ENCODE measurements around the gene OR2S2.

Gene OR2S2

DNA sequence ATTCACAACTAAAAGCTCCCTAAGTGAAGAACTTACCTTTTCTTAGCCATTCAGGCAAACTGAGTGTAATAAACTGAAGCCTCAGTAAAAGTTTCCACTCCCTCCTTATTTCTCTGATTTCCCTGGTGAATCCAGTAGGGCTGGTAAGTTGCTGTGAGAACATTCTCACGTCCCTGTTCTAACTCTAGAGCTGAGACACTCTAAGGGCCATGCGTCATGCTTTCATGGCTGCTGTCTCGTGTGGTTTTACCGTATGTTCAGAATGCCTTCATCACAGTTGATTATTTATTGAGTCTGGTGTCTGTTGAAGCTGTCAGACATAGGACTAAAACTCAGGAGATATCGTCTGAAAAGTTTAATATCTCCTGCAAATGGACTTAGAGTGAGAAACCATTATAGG is 1.3 kb downstream of the OR2S2 start:
- FAIRE-seq (no peak), DNase-seq (ENCODE audit: insufficient read length) (no peak)
- TF ChIP-seq TAF1 (IDR thresholded peaks at IDR 0.05; ENCODE audit: borderline replicate concordance, low read depth, low read length) (no peak), POLR2A (IDR thresholded peaks at IDR 0.05; ENCODE audit: low read depth, low read length) (no peak), POLR2AphosphoS5 (IDR thresholded peaks at IDR 0.05; ENCODE audit: low read depth, low read length) (no peak)

DNA sequence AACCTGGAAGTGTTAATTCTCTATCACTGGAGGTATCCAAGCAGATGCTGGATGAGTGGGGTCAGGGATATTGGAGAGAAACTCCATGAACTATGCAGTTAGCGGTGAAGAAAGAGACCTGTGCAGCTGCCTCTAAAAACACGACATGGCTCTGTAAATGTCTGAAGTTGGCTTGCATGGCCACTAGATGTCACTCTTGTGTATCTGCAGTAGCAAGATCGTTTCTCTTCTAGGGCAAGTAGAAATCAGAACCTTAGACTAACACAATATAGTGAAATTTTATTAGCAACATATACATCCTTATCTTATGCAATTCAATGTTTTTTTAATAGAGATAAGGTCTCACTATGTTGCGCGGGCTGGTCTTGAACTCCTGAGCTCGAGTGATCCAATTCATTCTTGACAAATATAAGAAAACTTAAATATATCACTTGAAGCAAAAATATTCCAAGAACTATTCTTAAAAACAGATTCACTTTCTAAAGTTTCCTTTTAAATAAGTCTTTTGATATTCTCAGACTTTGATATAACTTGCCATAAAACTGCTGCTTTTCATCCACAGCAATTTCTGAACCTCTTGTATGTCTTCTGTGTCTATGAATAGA is 2.9 kb downstream of the OR2S2 start:
- FAIRE-seq (peak; percentile 92), DNase-seq (ENCODE audit: insufficient read length) (peak; percentile 25)
- TF ChIP-seq TAF1 (IDR thresholded peaks at IDR 0.05; ENCODE audit: borderline replicate concordance, low read depth, low read length) (no peak), POLR2A (IDR thresholded peaks at IDR 0.05; ENCODE audit: low read depth, low read length) (no peak), POLR2AphosphoS5 (IDR thresholded peaks at IDR 0.05; ENCODE audit: low read depth, low read length) (no peak)

DNA sequence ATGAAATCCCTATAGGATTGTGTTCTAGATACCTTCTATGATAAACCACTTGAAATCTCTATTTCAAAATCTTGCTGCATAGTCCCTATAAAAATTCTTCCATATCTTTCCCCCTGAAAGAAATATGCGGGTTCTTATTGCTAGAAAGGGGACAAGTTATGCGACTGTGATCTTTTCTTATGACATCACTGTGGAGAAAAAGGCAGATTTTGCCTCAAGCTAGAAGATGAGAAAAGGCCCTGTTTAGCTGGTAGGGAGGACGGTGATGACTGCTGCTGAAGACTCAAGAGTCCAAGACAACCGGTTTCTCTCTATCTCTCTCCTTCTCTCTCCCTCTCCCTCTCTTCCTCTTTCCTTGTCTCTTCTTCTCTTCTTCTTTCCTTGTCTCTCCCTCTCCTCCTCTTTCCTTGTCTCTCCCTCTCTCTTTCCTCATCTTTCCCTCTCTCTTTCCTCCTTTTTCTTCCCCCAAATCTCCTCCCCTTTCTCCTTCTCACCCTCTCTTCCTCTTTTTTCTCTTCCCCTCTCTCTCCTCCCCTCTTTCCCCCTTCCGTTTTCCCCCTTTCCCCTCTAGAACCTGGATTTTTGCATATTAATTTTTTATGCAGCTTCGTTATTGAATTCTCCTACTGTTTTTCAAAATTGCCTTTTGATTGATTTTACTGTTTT is 5.3 kb downstream of the OR2S2 start:
- FAIRE-seq: no peak
- no peak for DNase-seq (ENCODE audit: insufficient read length)
- TF ChIP-seq POLR2A (IDR thresholded peaks at IDR 0.05; ENCODE audit: low read depth, low read length) (no peak), TAF1 (IDR thresholded peaks at IDR 0.05; ENCODE audit: borderline replicate concordance, low read depth, low read length) (no peak), POLR2AphosphoS5 (IDR thresholded peaks at IDR 0.05; ENCODE audit: low read depth, low read length) (no peak)

DNA sequence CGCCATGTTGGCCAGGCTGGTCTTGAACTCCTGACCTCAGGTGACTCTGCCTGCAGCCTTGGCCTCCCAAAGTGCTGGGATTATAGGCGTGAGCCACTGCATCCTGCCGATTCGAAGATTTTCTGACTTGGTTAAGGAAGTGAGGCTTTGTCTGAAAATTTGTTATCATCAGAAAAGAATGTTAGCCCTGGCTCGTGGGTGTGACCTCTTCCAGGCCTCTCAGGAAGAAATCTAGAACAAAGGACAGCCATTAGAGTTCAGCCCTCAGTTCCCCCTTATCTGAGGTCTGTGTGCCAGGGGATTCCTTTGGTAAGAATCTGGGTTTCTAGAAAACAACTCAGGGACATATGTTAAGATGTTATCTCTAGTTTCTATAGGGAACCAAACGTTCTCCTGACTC is 6.2 kb downstream of the OR2S2 start:
- no peak for TF ChIP-seq TAF1 (IDR thresholded peaks at IDR 0.05; ENCODE audit: borderline replicate concordance, low read depth, low read length)
- no peak for TF ChIP-seq POLR2AphosphoS5 (IDR thresholded peaks at IDR 0.05; ENCODE audit: low read depth, low read length)
- TF ChIP-seq POLR2A (IDR thresholded peaks at IDR 0.05; ENCODE audit: low read depth, low read length): no peak
- no peak for DNase-seq (ENCODE audit: insufficient read length)
- FAIRE-seq: no peak

GRCh38 chr9:35948901-35949318 is 9.0 kb downstream of the OR2S2 start:
- DNase-seq (ENCODE audit: insufficient read length): no peak
- FAIRE-seq: no peak
- TF ChIP-seq POLR2A (IDR thresholded peaks at IDR 0.05; ENCODE audit: low read depth, low read length): no peak
- TF ChIP-seq TAF1 (IDR thresholded peaks at IDR 0.05; ENCODE audit: borderline replicate concordance, low read depth, low read length): no peak
- TF ChIP-seq POLR2AphosphoS5 (IDR thresholded peaks at IDR 0.05; ENCODE audit: low read depth, low read length): no peak

DNA sequence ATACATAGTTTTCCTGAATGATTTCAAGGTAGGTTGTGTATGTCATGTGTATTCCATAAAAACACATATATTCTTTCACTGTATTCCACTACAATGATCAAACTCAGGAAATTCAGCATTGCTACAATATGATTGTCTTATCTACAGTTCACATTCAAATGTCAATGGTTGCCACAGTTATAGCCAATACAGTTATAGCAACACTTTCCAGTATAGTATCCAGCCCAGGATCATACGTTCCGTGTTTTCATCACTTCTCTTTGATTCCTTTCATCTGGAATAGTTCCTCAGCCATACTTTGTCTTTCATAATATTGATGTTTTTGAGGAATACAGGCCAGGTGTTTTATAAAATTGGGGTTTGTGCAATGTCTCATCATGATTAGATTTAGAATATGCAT is 9.5 kb downstream of the OR2S2 start:
- TF ChIP-seq POLR2A (IDR thresholded peaks at IDR 0.05; ENCODE audit: low read depth, low read length) (no peak), POLR2AphosphoS5 (IDR thresholded peaks at IDR 0.05; ENCODE audit: low read depth, low read length) (no peak), TAF1 (IDR thresholded peaks at IDR 0.05; ENCODE audit: borderline replicate concordance, low read depth, low read length) (no peak)
- FAIRE-seq (no peak), DNase-seq (ENCODE audit: insufficient read length) (no peak)

DNA sequence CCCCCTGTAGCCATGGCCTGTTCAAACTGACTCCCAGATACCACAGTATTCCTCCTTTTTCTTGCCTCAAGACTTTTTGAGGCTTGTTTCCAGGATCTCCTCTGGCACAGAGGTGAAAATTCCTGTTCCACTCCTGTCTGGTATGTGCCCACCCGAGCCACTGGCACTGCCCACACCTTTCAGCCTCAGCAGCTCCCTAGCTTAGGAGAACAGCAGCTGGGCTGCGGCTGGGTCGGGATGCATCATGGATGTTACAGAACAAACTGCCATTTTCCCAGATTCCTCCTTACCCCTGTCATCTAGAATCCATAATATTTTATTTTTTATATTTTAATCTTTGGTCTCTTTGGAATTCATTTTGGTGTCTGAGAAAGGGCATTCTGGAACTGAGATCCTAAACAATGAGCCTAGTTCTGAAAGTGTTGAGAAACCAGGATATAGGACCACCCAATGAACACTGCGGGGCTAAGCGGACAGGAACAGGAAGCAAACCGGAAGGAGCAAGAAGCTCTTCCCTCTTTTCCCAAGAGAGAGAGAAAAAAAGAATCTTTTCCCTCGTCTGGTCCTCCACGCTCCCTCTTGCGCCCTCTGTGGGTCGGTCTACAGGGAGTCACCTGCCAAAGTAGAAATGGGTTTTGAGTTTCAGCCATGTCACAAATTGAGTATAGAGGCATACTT is 12.5 kb downstream of the OR2S2 start:
- no peak for TF ChIP-seq TAF1 (IDR thresholded peaks at IDR 0.05; ENCODE audit: borderline replicate concordance, low read depth, low read length)
- no peak for TF ChIP-seq POLR2A (IDR thresholded peaks at IDR 0.05; ENCODE audit: low read depth, low read length)
- FAIRE-seq (peak; percentile 65), DNase-seq (ENCODE audit: insufficient read length) (peak; percentile 28)

- FAIRE-seq: no peak
- TF ChIP-seq TAF1 (IDR thresholded peaks at IDR 0.05; ENCODE audit: borderline replicate concordance, low read depth, low read length): no peak
- no peak for TF ChIP-seq POLR2A (IDR thresholded peaks at IDR 0.05; ENCODE audit: low read depth, low read length)
- no peak for TF ChIP-seq POLR2AphosphoS5 (IDR thresholded peaks at IDR 0.05; ENCODE audit: low read depth, low read length)
These were observed 13.1 kb downstream of the OR2S2 start for GRCh38 chr9:35944841-35945240.

GRCh38 chr9:35944173-35944572 is 13.8 kb downstream of the OR2S2 start:
- no peak for DNase-seq (ENCODE audit: insufficient read length)
- FAIRE-seq: no peak
- TF ChIP-seq TAF1 (IDR thresholded peaks at IDR 0.05; ENCODE audit: borderline replicate concordance, low read depth, low read length): no peak
- TF ChIP-seq POLR2A (IDR thresholded peaks at IDR 0.05; ENCODE audit: low read depth, low read length): no peak
- no peak for TF ChIP-seq POLR2AphosphoS5 (IDR thresholded peaks at IDR 0.05; ENCODE audit: low read depth, low read length)

More at GRCh38 chr9:35944841-35945240, 13.1 kb downstream of the OR2S2 start:
- DNase-seq (ENCODE audit: insufficient read length): no peak

DNA sequence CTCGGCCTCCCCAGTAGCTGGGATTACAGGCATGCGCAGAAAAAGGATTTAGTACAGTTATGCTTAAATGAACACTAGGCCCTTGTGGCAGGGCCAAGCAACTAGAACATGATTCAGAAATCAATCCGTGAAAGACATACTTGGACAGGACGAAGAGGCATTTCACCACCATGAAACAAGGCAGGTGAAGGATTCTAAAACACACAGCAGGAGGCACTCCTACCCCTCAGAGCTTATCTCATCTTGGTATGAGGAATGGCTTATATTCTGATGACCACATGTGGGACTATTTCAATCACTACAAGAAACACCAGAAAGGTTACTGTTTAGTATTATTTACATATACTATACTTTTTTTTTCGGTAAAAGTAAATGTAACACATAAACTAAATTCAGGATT is 15.7 kb downstream of the OR2S2 start:
- no peak for DNase-seq (ENCODE audit: insufficient read length)
- FAIRE-seq: no peak

DNA sequence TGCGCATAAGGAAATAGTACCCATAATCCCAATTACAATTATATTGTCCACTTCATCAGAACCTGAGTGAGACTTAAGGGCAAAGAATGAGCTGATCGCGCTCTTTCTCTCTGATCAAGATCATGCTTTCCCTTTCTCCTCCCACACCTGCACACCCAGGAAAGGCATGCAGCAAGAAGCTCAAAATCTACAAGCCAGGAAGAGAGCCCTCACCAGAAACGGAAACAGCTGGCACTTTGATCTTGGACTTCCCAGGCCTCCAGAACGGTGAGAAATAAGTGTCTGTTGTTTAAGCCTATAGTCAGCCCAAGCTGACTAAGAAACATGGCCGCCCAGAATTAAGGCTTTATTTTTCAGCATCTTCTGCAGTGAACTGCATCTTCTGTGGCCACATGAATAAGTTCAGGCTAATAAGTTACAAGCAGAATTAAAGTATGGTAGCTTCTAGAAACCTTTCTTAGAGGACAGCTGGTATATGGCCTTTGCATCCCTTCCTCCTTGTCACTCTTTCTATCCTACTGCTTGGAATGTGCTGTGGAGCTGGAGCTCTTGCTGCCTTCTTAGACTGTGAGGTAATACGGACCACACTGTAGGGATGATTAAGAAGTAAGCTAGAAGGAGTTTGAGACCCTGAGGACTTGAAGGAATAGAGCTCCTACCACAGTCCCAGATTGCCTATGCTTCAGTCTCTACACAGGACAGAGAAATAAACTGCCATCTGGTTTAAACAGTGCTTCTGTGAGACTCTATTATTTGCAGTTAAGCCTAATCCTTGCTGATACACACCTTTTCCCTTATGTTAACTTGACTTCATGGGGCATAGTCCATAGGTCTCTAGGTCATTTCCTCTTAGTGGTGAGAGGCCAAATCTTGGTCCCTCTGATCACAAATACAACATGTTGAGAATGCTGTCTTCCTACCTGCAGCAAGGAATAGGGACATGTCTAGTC is 17.2 kb downstream of the OR2S2 start:
- no peak for TF ChIP-seq POLR2A (IDR thresholded peaks at IDR 0.05; ENCODE audit: low read depth, low read length)
- TF ChIP-seq TAF1 (IDR thresholded peaks at IDR 0.05; ENCODE audit: borderline replicate concordance, low read depth, low read length): no peak
- no peak for TF ChIP-seq POLR2AphosphoS5 (IDR thresholded peaks at IDR 0.05; ENCODE audit: low read depth, low read length)
- FAIRE-seq (no peak), DNase-seq (ENCODE audit: insufficient read length) (no peak)

More for the DNA sequence above, 15.7 kb downstream of the OR2S2 start:
- no peak for TF ChIP-seq POLR2A (IDR thresholded peaks at IDR 0.05; ENCODE audit: low read depth, low read length)

All from GM12892 (cell line).